Testis (tissue), 2 donors: ENCODE results near the gene NELL1.

ENCODE experiments used
- CTCF ChIP-seq, 3 experiments: fragments of 450-650 bp in 2 of 3; fragments of 200-600 bp in 1 of 3; sonication (generic) in 1 of 3; IDR thresholded peaks; one replicate each; pipeline ENCODE4 v1.5.1; 2016 to 2019; ENCODE audit warnings: antibody characterized with exemption in 3 of 3, mild to moderate bottlenecking in 2 of 3, moderate library complexity in 1 of 3
- POLR2A ChIP-seq: fragments of 450-650 bp; IDR thresholded peaks from one replicate; pipeline ENCODE4 v1.6.1; 2017; ENCODE audit warnings: antibody characterized with exemption, mild to moderate bottlenecking, moderate library complexity

DNA sequence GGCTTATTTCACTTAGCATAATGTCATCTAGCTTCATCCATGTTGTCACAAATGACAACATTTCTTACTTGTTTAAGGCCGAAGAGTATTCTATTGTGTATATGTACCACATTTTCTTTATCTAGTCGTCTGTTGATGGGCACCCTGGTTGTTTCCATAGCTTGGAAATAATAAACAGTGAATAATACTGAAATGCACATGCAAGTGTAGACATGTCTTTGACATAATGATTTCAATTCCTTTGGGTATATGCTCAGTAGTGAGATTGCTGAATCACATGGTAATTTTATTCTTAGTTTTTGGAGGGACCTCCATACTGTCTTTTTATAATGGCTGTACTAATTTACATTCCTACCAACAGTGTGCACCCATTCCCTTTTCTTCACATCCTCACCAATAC is 508.0 kb downstream of the NELL1 start:
- TF ChIP-seq POLR2A = no peak
- TF ChIP-seq CTCF (IDR thresholded peaks at IDR 0.05) = no peak
